ENCODE measurements around the gene MTUS2. TPM values are rescaled to one million over a fixed set of nuclear protein-coding genes. Genes with fewer than 3 reads are reported as not detected.

MTUS2 gene
- total and polyA plus RNA-seq, 9 of the 15 experiments (the other 6 are each of a cell fraction or from before 2014, with no cell fraction given) = 0.01 to 0.28 (median 0.06) TPM; not detected in 1

DNA sequence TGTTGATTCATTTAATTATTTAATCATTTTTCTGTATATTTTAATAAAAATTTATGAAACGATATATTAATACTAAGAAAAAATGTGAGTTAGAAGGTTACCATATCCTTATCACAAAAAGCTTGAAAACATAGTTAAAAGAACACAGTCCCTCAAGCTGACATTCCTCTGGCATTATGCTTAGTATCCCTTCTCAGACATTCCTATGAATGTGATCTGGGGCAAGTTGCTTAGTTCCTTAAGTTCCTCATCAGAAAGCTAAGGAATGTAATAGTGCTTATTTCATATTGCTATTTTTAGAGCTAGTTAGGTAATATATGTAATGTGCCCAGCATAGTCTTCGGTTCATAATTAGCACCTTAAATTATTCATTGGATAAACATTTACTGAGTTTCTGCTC, 122.8 kb downstream of the MTUS2 start (continued):
- TF ChIP-seq, protein P1, sequence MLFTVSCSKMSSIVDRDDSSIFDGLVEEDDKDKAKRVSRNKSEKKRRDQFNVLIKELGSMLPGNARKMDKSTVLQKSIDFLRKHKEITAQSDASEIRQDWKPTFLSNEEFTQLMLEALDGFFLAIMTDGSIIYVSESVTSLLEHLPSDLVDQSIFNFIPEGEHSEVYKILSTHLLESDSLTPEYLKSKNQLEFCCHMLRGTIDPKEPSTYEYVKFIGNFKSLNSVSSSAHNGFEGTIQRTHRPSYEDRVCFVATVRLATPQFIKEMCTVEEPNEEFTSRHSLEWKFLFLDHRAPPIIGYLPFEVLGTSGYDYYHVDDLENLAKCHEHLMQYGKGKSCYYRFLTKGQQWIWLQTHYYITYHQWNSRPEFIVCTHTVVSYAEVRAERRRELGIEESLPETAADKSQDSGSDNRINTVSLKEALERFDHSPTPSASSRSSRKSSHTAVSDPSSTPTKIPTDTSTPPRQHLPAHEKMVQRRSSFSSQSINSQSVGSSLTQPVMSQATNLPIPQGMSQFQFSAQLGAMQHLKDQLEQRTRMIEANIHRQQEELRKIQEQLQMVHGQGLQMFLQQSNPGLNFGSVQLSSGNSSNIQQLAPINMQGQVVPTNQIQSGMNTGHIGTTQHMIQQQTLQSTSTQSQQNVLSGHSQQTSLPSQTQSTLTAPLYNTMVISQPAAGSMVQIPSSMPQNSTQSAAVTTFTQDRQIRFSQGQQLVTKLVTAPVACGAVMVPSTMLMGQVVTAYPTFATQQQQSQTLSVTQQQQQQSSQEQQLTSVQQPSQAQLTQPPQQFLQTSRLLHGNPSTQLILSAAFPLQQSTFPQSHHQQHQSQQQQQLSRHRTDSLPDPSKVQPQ (CRISPR knock-in tag; IDR thresholded peaks at IDR 0.05; ENCODE audit: borderline replicate concordance) = no peak
- TF ChIP-seq ZNF133 (CRISPR knock-in tag; IDR thresholded peaks at IDR 0.05) (no peak), ZNF263 (CRISPR knock-in tag; IDR thresholded peaks at IDR 0.05; ENCODE audit: borderline replicate concordance) (no peak), CBX2 (IDR thresholded peaks at IDR 0.05; ENCODE audit: insufficient read depth, low read length, poor library complexity, severe bottlenecking) (no peak), MEF2A (IDR thresholded peaks at IDR 0.05; ENCODE audit: control insufficient read depth, low read depth, low read length) (no peak)

DNA sequence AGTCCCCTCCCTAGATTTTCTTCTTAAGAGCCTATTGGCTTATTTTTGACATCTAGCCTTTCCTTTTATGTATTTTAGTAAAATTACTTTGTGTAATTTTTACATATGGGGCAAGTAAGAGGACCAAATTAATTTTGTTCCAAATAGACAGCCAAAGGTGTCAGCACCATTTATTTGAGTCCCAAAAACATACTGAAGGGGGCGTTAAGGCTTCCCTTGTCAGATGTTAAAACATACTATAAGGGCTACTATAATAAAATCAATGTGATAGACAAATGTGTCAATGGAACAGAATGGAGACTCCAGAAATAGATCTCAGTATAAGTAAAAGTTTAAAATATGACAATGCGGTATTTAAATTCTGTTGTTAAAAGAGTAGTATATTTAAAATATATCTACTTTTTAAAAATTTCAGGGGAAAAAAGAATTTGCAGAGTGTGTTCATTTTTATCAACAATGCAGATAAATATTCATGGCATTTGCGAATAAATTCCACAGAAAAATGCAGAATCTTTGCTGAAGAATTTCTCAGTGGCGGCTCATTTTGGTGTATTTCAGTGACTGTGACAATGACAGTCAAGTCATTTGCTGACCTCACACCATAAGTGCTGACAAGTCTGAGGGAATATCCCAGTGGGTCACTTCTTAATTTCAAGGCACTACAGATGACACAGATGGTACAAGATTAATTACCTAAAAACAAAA, 133.7 kb downstream of the MTUS2 start:
- H4K20me1 ChIP-seq (replicated peaks; ENCODE audit: control insufficient read depth, insufficient read depth, low read length) = no peaks in the 10 kb centered on the region
- H3K9me3 ChIP-seq (replicated peaks; ENCODE audit: control insufficient read depth, insufficient read depth, low read depth, low read length) = no peaks in the 10 kb centered on the region
- H3K79me2 ChIP-seq (ENCODE audit: control insufficient read depth, insufficient read depth, low read length) = no peaks in the 10 kb centered on the region
- no TSS peak for BruUV-seq (replicated peaks)
- FAIRE-seq (no peak), ATAC-seq (no peak), DNase-seq (ENCODE audit: extremely low read depth in 1 of 4, low spot score in 3 of 4) (no peak)
- intact Hi-C loops (cut with micrococcal nuclease) (no loop called here), in situ Hi-C loops (cut with MboI) (no loop called here)
- ChIA-PET CTCF (ENCODE audit: low intra/inter-chr PET ratio) (no interaction called here), POLR2A (no interaction called here)
- H3K36me3 ChIP-seq (ENCODE audit: control insufficient read depth, insufficient read depth, low read length) = no peaks in the 10 kb centered on the region
- H3K4me1 ChIP-seq (replicated peaks in 1 of 2; ENCODE audit: control insufficient read depth in 2 of 2, insufficient read depth in 2 of 2, low read length in 2 of 2) = no peaks in the 10 kb centered on the region
- 19% methylated on average over 4 of the region's 4 CpGs for WGBS (ENCODE audit: insufficient coverage, low coverage, missing lambda C conversion rate)
- no peaks in the 10 kb centered on the region for H3K9me1 ChIP-seq (ENCODE audit: control insufficient read depth, insufficient read depth, low read length)
- H3K4me2 ChIP-seq (ENCODE audit: insufficient read depth, low read length) = no peak overlapping the region
- H2AFZ ChIP-seq (ENCODE audit: low read depth, low read length) = no peak overlapping the region
- H3K27ac ChIP-seq (ENCODE audit: extremely low read depth, low read depth, low read length) = no peak overlapping the region
- no peak overlapping the region for H3K4me3 ChIP-seq
- H3K9ac ChIP-seq (ENCODE audit: insufficient read depth in 1 of 2, low read depth in 2 of 2, low read length in 2 of 2) = no peak overlapping the region
- H3K27me3 ChIP-seq (ENCODE audit: control insufficient read depth in 2 of 2, insufficient read depth in 2 of 2, low read length in 2 of 2) = no peaks in the 10 kb centered on the region
- TF ChIP-seq, protein P2, sequence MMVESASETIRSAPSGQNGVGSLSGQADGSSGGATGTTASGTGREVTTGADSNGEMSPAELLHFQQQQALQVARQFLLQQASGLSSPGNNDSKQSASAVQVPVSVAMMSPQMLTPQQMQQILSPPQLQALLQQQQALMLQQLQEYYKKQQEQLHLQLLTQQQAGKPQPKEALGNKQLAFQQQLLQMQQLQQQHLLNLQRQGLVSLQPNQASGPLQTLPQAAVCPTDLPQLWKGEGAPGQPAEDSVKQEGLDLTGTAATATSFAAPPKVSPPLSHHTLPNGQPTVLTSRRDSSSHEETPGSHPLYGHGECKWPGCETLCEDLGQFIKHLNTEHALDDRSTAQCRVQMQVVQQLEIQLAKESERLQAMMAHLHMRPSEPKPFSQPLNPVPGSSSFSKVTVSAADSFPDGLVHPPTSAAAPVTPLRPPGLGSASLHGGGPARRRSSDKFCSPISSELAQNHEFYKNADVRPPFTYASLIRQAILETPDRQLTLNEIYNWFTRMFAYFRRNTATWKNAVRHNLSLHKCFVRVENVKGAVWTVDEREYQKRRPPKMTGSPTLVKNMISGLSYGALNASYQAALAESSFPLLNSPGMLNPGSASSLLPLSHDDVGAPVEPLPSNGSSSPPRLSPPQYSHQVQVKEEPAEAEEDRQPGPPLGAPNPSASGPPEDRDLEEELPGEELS (CRISPR knock-in tag; IDR thresholded peaks at IDR 0.05; ENCODE audit: borderline replicate concordance) = no peak
- no peak for TF ChIP-seq ZNF197 (CRISPR knock-in tag; IDR thresholded peaks at IDR 0.05; ENCODE audit: low read depth)
- TF ChIP-seq ZNF449 (CRISPR knock-in tag; IDR thresholded peaks at IDR 0.05) = no peak
- no peak for TF ChIP-seq DEAF1 (CRISPR knock-in tag; IDR thresholded peaks at IDR 0.05)

Measured in K562 (cell line).